Right atrium auricular region (tissue), 2 donors: Measurements from ENCODE around the gene HPCAL1. TPM values are rescaled to one million over a fixed set of nuclear protein-coding genes. Genes with fewer than 3 reads are reported as not detected.

ENCODE experiments used
- DNase-seq: peaks from one replicate; pipeline ENCODE4 v3.0.0-alpha.2; 2019; ENCODE audit warnings: low spot score
- H3K27ac ChIP-seq, 2 donors: fragments of 200-600 bp; sonication (generic); 1 replicate in 1 of 2; 2 replicates in 1 of 2; pipeline ENCODE4 v1.5.1; 2016 to 2019
- H3K27me3 ChIP-seq, 2 donors: fragments of 200-600 bp; sonication (generic); one replicate each; pipeline versions ENCODE4 v1.5.1 to v1.6.0; 2017 to 2019
- H3K36me3 ChIP-seq: fragments of 200-600 bp; sonication (generic); one replicate; pipeline ENCODE4 v1.5.1; 2016
- H3K4me1 ChIP-seq, 2 donors: fragments of 200-600 bp; sonication (generic); one replicate each; pipeline versions ENCODE4 v1.5.1 to v1.6.0; 2017 to 2019
- H3K4me3 ChIP-seq, 2 donors: fragments of 200-600 bp; sonication (generic); 1 replicate in 1 of 2; 2 replicates in 1 of 2; pipeline ENCODE4 v1.5.1; 2017 to 2019; ENCODE audit warnings: mild to moderate bottlenecking in 1 of 2, moderate library complexity in 1 of 2
- H3K9me3 ChIP-seq, 2 donors: fragments of 200-600 bp; sonication (generic); one replicate each; pipeline ENCODE4 v1.5.1; 2019
- CTCF ChIP-seq, 2 donors: fragments of 200-600 bp; sonication (generic); IDR thresholded peaks; one replicate each; pipeline ENCODE4 v1.5.1; 2019; ENCODE audit warnings: antibody characterized with exemption in 2 of 2
- total RNA-seq, 2 donors: library from RNA; depleted of rRNA; stranded (reverse); fragments of >200 nt; gene quantifications; one replicate each; pipeline ENCODE4 v1.1.0, GENCODE V29; 2016

The HPCAL1 gene
- total RNA-seq, 2 donors from 2014 or later, result 28.7 to 35.5 TPM

- DNase-seq, result no peak
- H3K4me3 ChIP-seq, result no peak overlapping the region
- peaks cover 0 to 17% of the 10 kb centered on the region in 2 donors for H3K4me1 ChIP-seq
- H3K9me3 ChIP-seq, result no peaks in the 10 kb centered on the region
- no peaks in the 10 kb centered on the region for H3K36me3 ChIP-seq
- H3K27ac ChIP-seq, result no peak overlapping the region
- H3K27me3 ChIP-seq, result no peaks in the 10 kb centered on the region
- no peak for TF ChIP-seq CTCF (IDR thresholded peaks at IDR 0.05)
These were observed 61.3 kb downstream of the HPCAL1 start for GRCh38 chr2:10363861-10364610.

DNA sequence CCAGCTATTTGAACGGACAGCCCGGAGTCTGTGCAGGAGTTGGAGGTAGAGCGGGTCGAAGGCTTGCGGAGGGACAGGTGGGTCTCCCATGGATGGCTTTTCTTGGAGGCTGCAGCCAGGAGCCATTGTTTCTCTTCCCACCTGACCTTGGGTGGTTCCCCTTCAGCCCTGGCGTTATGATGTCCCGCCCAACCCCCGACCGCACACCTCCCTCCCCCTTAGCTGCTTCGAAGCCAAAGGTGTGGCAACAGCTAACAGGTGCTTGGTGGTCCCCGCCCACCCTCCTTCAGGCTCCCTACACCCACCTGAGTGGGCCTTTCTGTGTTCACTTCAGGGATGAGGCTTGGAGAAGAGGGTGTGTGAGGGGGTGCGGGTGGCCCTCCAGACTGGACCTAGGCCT is 62.7 kb downstream of the HPCAL1 start:
- no peaks in the 10 kb centered on the region for H3K36me3 ChIP-seq
- no peak overlapping the region for H3K27ac ChIP-seq
- H3K27me3 ChIP-seq, result no peaks in the 10 kb centered on the region
- no peaks in the 10 kb centered on the region for H3K9me3 ChIP-seq
- H3K4me1 ChIP-seq, result peaks cover 0 to 23% of the 10 kb centered on the region in 2 donors
- TF ChIP-seq CTCF (IDR thresholded peaks at IDR 0.05), result no peak
- no peak overlapping the region for H3K4me3 ChIP-seq
- no peak for DNase-seq

DNA sequence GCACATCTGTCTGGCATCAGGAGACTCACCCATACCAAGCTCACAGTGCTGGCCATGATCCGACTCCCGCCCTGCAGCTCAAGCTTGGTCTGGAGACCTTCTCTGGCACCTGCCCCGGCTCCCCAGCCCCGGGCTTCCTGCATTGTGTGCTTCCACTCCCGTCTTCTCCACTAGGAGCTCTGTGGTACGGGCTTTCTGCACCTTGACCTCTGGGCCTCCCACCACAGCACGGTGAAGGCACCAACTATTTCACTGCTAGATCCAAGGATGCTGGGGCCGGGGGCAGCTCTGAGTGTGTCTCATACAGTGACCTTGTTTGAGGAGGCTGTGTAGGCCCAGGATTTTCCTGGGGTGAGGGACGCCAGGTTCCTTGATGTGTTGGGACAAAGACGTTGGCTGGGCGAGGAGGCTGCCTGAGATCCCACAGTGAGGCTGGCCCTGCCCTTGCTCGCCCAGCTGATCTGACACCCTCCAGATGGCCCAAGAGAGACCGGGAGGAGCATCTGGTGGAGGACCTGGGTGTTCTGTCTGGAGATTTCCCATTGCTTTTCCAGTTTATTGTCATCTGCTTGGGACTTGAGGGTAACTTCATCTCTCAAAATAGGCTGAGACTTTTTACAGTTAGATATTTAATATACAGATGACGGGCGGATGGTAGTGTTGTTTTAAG is 64.0 kb downstream of the HPCAL1 start:
- H3K9me3 ChIP-seq, result no peaks in the 10 kb centered on the region
- H3K27ac ChIP-seq, result no peak overlapping the region
- no peak for TF ChIP-seq CTCF (IDR thresholded peaks at IDR 0.05)
- peaks cover 0 to 14% of the 10 kb centered on the region in 2 donors for H3K4me1 ChIP-seq
- H3K4me3 ChIP-seq, result no peak overlapping the region
- H3K27me3 ChIP-seq, result no peaks in the 10 kb centered on the region
- DNase-seq, result no peak
- H3K36me3 ChIP-seq, result no peaks in the 10 kb centered on the region

DNA sequence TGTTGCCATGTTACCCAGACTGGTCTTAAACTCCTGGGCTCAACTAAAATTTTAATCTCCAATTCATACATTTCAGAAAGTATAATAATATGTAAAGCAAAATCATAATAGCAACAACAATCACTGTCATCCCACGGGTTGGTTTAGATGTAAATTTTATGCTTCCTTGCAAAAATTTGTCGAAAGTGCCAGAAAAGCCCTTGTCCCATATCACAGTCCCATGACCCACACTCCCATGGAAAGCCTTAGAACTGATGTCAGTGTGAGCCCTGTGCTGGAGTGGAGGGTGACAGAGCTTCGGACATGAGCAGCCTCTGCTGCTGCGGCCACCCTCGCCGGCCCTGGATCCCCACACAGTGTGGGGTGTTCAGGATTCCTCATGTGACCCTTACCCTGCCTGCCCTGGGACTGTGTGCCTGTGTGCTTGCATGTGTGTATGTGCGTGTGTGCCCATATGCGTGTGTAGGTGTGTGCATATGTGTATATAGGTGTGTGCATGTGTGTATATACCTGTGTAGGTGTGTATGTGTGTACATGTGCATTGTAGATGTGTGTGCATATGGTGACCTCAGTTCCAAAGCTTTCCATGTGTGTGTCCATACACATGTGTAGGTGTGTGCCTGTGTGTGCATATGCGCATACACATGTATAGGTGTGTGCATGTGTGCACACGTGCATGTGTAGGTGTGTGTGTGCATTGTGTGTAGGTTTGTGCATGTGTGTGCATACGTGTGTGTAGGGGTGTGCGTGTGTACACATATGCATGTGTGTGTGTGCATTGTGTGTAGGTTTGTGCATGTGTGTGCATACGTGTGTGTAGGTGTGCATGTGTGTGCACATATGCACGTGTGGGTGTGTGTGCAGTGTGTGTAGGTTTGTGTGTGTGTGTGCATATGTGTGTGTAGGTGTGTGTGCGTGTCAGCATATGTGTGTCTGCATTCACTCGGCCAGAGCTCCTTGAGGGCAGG is 65.1 kb downstream of the HPCAL1 start:
- H3K36me3 ChIP-seq, result no peaks in the 10 kb centered on the region
- H3K27me3 ChIP-seq, result no peaks in the 10 kb centered on the region
- no peak for TF ChIP-seq CTCF (IDR thresholded peaks at IDR 0.05)
- DNase-seq, result no peak
- peaks cover 0 to 6% of the 10 kb centered on the region in 2 donors for H3K4me1 ChIP-seq
- H3K27ac ChIP-seq, result no peak overlapping the region
- H3K9me3 ChIP-seq, result no peaks in the 10 kb centered on the region
- H3K4me3 ChIP-seq, result no peak overlapping the region

- TF ChIP-seq CTCF (IDR thresholded peaks at IDR 0.05), result no peak
- Histone ChIP-seq H3K36me3 (no peaks in the 10 kb centered on the region), H3K27me3 (no peaks in the 10 kb centered on the region), H3K27ac (no peak overlapping the region), H3K9me3 (no peaks in the 10 kb centered on the region), H3K4me3 (no peak overlapping the region), H3K4me1 (peaks cover 0 to 6% of the 10 kb centered on the region in 2 donors)
- no peak for DNase-seq
These were observed 66.0 kb downstream of the HPCAL1 start for GRCh38 chr2:10368491-10369231.
